CD4-positive, alpha-beta T cell treated with Interleukin-12 subunit alpha and Interleukin-12 subunit beta, for 1 hour (primary cell): Measurements from ENCODE around the gene NPEPL1.

Experiments used
- DNase-seq: peaks from one replicate; pipeline ENCODE4 v3.0.0-alpha.2; 2020

The NPEPL1 gene

GRCh38 chr20:58684291-58684690 lies 8.3 kb upstream of the NPEPL1 start:
- no peak for DNase-seq

GRCh38 chr20:58685988-58686387 lies 6.6 kb upstream of the NPEPL1 start:
- DNase-seq = no peak

GRCh38 chr20:58688414-58688813 lies 4.2 kb upstream of the NPEPL1 start:
- no peak for DNase-seq

- DNase-seq = no peak
These were observed 3.8 kb upstream of the NPEPL1 start for GRCh38 chr20:58688840-58689239.

- no peak for DNase-seq
These were observed 2.0 kb upstream of the NPEPL1 start for GRCh38 chr20:58690396-58691135.

- peak; percentile 12 for DNase-seq
These were observed 624 bp upstream of the NPEPL1 start for GRCh38 chr20:58691773-58692578.

GRCh38 chr20:58693226-58694006 lies 816 bp downstream of the NPEPL1 start:
- no peak for DNase-seq

- no peak for DNase-seq
These were observed 1.9 kb downstream of the NPEPL1 start for GRCh38 chr20:58694241-58695083.

- DNase-seq = no peak
These were observed 2.6 kb downstream of the NPEPL1 start for GRCh38 chr20:58695084-58695722.

- DNase-seq = no peak
These were observed 3.3 kb downstream of the NPEPL1 start for GRCh38 chr20:58695895-58696375.

GRCh38 chr20:58696411-58696961 lies 3.9 kb downstream of the NPEPL1 start:
- DNase-seq = no peak

- no peak for DNase-seq
These were observed 4.7 kb downstream of the NPEPL1 start for GRCh38 chr20:58697201-58697866.

- no peak for DNase-seq
These were observed 5.5 kb downstream of the NPEPL1 start for GRCh38 chr20:58697867-58698703.

GRCh38 chr20:58698741-58699622 lies 6.4 kb downstream of the NPEPL1 start:
- no peak for DNase-seq

GRCh38 chr20:58699623-58700107 lies 7.1 kb downstream of the NPEPL1 start:
- DNase-seq = no peak

- no peak for DNase-seq
These were observed 7.7 kb downstream of the NPEPL1 start for GRCh38 chr20:58700121-58700821.

- DNase-seq = no peak
These were observed 8.2 kb downstream of the NPEPL1 start for GRCh38 chr20:58700823-58701222.
